ENCODE data around the gene FAM120B.
A peak's percentile ranks its signal among the peaks of the same experiment; 100 is the strongest.

FAM120B gene

DNA sequence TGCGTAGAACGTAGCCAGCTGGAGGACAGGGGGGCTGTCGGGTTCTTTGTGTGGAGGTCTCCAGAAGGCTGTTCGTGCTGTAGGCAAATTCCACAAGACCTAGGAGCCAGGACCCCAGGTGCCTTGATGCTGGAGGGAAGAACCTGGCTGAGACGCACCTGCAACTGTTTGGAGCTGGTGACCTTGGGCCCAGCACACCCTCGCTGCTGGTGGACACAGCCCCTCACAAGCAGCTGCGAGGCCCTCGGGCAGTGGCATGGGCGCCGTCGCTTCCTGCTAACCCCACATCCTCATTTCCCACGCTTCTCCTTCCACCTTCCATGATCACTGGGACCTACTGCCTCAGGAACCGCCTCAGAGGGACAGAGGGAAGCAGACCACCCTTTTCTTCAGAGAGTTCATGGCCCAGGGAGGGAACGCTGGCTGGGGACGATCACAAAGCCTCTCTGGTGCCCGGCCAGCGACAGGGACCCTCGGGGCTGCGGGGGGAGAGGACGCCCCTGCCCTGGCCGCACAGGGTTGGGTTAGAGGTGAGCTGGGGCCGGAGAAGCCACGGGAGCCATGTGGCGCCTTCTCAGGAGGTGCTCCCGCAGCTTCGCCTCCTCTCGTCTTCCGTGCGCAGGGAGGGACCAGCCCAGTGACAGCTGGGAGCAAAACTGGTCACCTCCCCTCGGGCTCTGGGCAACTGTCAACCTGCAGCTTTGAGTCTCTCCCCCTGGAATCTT, 34.1 kb upstream of the FAM120B start:
- no peak for DNase-seq

DNA sequence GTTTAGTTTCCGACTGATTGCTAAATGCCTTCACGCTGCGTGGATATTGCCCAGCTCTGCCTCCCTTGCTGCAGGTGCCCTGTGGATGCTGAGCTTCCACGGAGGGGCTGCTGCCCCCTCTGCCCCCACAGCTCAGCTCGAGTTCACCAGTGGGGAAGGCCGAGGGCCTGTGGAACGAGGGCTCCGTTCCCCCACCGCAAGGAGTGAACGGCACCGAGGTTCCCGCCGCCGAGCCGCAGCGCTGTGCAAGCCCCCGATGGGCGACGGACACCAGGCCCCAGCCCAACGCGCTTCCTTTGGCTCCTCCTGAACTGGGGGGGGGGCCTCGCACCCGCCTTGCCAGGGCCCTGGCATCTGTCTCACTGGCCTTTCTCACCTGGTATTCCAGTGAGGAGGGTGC, 33.4 kb upstream of the FAM120B start:
- DNase-seq: no peak

- DNase-seq: no peak
These were observed 32.9 kb upstream of the FAM120B start for GRCh38 chr6:170273681-170274080.

- DNase-seq: no peak
These were observed 31.6 kb upstream of the FAM120B start for GRCh38 chr6:170274713-170275560.

DNA sequence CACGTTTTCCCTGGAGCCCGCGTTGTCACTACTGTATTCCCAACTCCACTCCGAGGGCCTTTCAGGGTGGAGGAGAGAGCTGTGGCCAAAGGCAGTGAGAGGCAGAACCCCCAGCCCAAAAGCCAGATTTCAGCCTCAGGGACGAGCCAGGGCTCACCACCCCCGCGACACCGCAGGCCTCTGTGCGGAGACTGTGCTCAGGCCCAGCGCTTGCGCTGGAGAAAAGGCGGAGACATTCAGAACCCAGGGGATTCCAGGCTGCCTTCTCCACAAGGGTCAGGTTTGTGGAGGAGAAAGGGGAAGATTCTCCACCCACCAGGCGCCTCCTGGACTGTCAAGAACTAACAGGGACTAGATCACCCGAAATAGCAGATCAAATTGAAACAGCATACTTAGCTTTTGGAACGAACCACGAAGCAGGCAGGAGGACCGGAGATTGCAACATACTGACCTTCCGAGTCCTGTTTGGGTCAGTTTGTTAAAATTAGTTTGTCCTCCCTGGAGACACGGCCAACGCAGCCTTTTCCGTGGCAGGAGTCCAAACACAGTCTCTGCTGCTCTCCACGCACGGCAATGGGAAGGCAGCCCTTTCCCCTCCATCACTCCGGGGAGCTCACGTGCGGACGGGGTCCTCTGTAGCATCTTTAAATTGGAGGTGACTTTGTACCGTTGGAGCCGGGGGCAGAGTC, 30.0 kb upstream of the FAM120B start:
- no peak for DNase-seq

DNA sequence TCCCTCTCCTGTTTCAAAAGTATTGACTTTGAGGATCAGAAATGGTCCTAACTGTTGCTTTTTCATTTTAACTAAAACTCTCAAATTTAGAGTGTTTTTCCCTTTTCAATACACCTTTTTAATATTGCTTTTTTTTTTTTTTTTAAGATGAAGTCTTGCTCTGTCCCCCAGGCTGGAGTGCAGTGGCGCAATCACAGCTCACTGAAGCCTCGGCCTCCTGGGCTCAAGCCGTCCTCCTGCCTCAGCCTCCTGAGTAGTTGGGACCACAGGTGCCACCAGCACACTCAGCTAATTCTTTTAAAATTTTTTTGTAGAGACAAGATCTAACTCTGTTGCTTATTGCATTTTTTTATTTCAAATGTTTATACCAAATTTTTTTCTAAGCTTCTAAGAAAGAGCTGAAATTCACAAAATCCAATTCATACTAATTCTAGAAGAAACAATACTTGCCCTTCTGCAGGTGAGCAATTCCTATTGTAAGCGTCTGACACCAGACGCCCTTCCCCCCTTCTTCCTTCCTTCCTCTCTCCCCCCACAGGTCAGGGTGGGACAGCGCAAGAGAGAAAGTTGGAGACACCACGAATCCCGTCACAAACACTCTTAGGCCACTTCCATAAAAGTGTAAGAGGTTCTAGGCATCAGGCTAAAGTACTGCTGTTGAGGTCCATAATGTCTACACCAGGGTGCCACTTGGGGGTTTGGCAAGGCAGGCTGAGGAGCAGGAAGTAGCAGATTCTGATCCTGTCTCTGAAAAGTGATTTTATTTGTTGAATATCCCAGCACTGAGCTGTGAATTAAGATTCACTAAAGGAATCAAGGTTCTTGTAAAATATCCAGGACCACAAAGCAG, 28.4 kb upstream of the FAM120B start:
- no peak for DNase-seq

GRCh38 chr6:170278743-170279094, 27.8 kb upstream of the FAM120B start:
- no peak for DNase-seq

GRCh38 chr6:170279426-170279825, 27.1 kb upstream of the FAM120B start:
- no peak for DNase-seq

GRCh38 chr6:170279977-170280688, 26.4 kb upstream of the FAM120B start:
- DNase-seq: peak; percentile 92

DNA sequence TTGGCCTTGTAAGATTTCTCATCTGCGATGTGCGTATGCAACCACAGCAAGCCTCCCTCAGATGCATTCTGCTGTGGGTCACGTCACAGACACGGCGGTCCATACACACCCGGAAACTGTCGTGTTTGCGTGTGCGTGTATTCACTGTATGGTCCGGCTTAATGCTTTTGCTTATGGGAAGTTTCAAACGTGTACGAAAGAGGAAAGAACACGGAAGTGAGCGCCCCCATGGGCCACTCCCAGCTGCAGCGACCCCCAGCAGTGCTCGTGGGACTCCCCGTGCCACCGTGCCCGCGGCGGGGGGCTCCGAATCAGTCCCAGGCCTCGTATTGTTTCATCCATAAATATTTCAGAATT, 25.9 kb upstream of the FAM120B start:
- DNase-seq: no peak

DNA sequence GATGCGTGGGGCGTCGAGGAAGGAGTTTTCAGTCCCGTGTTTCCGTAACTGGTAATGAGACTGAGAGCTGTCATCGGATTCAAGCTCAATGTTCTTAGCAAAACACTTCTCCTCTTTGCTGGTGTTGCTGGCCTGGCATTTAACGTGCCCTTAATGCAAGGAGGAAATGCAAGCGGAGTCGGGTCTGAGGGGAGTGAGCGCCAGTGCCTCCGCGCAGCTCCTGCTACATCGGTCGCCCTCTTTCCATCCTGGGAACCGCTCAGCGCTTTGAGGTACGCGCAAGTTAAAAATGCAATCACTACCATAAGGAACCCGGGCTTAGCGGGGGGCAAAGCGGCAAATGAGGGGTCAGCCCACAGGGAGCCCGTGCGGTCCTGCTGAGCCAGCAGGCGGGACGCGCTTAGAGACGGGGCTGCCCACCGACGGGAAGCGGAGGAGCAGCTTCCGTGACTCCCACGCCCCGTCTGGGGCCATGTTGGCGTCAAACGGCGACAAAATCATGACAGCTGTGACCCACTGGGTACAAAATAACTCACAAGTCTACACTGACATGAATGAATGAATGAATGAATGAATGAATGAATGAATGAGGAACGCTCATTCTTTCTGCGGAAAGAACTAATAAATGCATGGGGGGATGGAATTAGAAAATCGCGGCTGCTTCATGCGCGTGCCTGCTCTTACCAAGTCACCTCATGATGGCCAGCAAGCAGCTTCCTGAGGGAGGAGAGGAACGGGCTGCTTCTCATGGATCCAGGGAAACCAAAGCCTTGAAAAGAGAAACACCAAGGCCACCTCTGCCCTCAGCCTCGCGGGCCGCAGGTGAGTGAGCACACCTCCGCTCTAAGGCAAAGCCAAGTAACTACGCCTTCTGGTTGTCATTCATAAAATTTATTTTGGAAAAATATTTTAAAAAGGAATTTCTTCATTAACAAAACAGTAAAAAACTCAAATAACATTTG, 24.9 kb upstream of the FAM120B start:
- no peak for DNase-seq

GRCh38 chr6:170282512-170283158, 23.9 kb upstream of the FAM120B start:
- no peak for DNase-seq

- no peak for DNase-seq
These were observed 23.1 kb upstream of the FAM120B start for GRCh38 chr6:170283212-170284081.

DNA sequence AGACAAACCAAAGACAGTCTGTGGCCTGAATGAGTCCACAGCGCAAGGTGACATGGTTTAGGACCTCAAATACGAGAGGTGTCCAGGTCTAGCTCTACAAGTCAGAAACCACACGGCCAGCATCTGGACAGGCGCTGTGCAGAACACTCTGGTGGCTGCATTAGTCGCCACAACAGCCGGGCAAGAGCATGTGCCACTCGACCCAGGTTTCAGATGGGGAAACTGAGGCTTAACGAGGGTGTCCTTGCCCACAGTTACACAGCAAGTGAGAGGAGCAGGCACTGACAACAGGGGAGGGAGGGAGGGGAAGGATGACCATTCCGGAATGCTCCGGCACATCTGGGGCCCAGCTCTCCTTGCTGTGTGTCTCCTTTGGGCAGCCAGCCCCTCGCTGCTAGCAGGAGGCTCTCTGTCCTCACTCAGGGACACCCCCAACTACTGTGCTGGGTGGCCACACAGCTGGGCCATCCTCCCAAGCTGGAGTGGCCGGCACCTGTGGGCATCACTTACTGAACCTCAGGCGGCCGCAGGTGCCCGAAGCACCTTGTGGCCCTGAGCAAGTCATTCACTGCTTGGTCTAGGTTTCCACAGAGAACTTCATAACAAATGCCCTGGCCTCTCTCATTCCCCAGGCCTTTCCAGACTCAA, 22.3 kb upstream of the FAM120B start:
- no peak for DNase-seq

DNA sequence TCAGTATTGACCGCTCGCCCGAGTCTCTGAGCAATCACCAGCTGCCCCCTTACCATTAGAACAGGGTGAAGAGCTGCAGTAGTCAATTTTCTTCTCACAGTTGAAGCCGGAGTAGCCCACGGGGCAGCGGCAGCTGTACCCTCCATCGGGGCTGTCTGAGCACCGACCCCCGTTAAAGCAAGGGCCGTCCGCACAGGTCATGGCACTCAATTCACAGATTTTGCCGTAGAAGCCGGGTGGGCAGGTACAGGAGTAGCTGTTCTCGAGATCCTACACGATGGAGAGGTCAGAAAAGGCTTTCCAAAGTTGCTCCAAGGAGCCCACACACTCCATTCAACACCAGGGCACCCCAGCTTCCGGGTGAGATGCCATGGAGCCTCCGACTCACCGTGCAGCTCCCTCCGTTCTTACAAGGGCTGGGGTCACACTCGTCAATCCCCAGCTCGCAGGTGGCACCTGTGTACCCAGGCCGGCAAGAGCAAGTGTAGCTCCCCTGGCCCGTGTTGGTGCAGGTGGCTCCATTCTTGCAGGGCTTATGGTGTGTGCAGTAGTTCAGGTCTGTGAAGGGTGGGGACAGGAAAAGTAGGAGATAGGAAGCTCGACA, 21.6 kb upstream of the FAM120B start:
- DNase-seq: no peak

DNA sequence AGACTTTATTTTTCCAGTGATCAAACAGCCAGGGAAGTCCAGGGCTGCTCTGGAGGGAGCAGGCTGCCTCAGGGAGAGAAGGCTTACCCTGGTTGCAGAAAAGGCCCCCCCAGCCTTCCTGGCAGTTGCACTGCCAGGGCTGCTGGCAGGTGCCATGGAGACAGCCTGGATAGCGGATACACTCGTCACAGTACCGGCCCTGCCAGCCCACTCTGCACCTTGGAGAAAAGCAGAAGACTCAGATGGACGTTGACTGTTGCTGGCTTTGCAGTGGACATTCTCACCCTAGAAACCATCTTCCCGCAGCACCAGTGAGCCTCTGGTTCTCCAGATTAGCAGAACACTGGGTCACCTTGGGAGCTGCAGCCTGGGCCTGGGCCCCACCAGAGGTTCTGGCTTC, 21.1 kb upstream of the FAM120B start:
- no peak for DNase-seq

GRCh38 chr6:170286246-170286933, 20.2 kb upstream of the FAM120B start:
- DNase-seq: peak; percentile 45

DNA sequence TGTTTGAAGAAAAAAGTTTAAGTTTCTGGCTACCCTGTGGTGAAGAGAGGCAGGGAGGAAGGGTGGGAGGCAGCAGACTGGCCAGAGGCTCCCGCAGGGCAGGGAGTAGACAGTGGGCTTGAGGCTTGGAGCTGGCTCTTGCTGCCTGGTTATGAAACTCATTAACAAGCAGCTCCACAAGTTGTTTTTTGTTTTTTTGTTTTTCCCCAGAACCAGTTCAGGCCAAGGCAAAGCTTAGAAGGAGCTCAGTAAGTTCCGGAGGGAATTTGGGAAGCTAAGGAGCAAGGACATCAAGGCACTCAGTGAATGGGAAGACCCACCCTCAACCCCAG, 19.7 kb upstream of the FAM120B start:
- DNase-seq: no peak
